NCI-H82 (cell line): ENCODE data around the gene ANKRD30B.
"Not testable (repeated sequence)": the region's sequence is repeated elsewhere in the genome, so short reads cannot be mapped to it uniquely, and the experiment has no call there.

ENCODE experiments used
- DNase-seq: peaks from one replicate; lab custom pipeline; 2025; lab: John Stamatoyannopoulos, UW

Gene ANKRD30B

DNA sequence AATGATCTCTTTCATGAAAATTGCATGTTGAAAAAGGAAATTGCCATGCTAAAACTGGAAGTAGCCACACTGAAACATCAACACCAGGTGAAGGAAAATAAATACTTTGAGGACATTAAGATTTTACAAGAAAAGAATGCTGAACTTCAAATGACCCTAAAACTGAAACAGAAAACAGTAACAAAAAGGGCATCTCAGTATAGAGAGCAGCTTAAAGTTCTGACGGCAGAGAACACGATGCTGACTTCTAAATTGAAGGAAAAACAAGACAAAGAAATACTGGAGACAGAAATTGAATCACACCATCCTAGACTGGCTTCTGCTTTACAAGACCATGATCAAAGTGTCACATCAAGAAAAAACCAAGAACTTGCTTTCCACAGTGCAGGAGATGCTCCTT lies 103.6 kb downstream of the ANKRD30B start:
- not testable (repeated sequence) for DNase-seq

DNA sequence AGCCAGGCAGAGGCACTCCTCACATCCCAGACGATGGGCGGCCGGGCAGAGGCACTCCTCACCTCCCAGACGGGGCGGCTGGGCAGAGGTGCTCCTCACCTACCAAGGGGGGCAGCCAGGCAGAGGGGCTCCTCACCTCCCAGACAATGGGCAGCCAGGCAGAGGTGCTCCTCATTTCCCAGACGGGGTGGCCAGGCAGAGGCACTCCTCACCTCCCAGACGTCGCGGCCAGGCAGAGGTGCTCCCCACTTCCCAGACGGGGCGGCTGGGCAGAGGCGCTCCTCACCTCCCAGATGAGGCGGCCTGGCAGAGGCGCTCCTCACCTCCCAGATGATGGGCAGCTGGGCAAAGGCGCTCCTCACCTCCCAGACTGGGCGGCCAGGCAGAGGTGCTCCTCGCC lies 107.7 kb downstream of the ANKRD30B start:
- DNase-seq = not testable (repeated sequence)

DNA sequence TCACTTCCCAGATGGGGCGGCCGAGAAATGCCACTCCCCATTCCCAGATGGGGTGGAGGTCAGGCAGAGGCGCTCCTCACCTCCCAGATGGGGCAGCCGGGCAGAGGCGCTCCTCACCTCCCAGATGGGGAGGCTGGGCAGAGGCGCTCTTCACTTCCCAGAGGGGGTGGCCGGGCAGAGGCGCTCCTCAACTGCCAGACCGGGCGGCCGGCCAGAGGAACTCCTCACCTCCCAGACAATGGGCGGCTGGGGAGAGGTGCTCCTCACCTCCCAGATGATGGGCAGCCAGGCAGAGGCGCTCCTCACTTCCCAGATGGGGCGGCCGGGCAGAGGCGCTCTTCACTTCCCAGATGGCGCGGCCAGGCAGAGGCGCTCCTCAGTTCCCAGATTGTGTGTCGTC lies 108.3 kb downstream of the ANKRD30B start:
- DNase-seq = not testable (repeated sequence)

DNA sequence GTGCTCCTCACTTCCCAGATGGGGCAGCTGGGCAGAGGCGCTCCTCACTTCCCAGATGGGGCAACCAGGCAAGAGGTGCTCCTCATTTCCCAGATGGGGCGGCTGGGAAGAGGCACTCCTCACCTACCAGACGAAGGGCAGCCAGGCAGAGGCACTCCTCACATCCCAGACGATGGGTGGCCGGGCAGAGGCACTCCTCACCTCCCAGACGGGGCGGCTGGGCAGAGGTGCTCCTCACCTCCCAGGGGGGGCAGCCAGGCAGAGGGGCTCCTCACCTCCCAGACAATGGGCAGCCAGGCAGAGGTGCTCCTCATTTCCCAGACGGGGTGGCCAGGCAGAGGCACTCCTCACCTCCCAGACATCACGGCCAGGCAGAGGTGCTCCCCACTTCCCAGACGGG lies 110.5 kb downstream of the ANKRD30B start:
- DNase-seq = not testable (repeated sequence)

DNA sequence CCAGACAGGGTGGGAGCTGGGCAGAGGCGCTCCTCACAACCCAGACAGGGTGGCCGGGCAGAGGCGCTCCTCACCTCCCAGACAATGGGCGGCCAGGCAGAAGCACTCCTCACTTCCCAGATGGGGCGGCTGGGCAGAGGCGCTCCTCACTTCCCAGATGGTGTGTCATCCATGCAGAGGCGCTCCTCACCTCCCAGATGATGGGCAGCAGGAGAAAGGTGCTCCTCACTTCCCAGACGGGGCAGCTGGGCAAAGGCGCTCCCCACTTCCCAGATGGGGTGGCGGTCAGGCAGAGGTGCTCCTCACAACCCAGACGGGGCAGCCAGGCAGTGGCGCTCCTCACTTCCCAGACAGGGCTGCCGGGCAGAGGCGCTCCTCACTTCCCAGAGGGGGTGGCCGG lies 112.0 kb downstream of the ANKRD30B start:
- not testable (repeated sequence) for DNase-seq

DNA sequence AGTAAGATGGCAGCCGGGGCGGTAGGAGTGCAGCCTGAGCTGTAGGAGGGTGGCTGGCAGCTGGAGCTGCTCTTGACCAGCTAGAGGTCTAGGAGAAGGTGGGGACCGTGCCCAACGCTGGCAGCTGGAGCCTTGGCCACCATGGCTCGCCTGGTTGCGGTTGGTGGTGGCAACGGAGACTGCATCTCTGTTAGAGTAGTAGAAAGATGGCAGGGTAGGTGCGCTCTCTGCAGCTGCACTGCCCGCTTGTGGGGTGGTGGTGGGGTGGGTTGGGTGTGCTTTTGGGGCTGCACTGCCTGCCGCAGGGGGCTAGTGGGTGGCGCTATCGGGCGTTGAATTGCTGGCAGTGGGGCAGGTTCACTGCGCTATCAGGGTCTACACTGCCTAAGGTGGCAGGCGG lies 118.5 kb downstream of the ANKRD30B start:
- DNase-seq = not testable (repeated sequence)

DNA sequence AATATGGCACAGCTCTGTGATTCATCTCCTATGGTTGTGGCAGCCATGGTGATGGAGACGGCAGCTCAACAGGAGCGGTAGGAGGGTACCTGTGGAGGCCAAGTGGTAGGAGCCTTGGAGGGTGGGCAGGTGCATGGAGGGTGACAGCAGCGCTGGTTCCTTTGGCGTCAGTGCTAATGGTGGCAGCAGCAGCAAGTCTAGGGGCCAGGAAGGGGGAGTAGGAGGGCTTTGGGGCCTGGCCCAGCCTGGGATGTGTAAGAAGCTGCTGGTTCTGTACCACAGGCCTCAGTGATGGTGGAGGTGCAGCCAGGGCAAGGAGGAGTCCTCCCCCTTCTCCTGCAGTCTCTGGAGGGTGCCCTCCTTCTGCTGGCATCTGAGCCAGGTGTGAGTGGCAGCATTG lies 120.0 kb downstream of the ANKRD30B start:
- not testable (repeated sequence) for DNase-seq

DNA sequence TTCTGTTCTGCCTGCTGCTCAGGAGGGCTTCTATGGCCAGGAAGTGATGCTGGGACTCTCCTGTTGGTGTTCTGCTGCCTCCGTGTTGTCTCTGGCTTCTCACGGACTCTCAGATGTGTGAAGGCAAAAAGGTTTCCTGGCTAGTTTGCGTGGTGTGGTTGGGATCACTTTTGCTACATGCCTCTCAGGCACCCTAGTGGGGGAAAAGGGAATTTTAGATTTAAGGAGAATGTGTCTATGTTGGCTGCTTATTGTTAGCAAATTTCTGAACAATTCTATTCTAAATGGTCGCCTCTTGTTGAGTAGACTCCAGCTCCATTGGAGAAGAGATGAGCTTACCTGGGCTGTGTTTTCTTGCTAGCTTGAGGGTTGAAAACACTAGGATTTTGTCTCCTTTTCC lies 120.9 kb downstream of the ANKRD30B start:
- DNase-seq = peak; percentile 2

DNA sequence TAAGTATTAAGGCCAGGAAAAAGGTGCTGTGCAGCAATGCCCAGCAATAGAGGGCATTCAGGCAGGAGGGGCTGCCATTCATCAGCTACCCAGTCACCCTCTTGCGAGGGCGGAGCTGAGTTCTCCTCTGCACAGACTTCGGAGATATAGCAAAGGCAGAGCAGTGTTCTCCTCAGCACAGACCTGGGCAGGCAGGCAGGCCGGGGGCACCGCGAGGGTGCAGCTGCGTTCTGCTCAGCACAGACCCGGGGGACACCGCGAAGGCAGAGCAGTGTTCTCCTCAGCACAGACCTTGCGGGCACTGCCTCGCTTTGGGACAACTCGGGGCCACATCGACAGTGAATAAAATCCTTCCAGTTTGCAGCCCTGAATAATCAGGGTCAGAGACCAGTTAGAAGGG lies 130.9 kb downstream of the ANKRD30B start:
- DNase-seq = not testable (repeated sequence)

DNA sequence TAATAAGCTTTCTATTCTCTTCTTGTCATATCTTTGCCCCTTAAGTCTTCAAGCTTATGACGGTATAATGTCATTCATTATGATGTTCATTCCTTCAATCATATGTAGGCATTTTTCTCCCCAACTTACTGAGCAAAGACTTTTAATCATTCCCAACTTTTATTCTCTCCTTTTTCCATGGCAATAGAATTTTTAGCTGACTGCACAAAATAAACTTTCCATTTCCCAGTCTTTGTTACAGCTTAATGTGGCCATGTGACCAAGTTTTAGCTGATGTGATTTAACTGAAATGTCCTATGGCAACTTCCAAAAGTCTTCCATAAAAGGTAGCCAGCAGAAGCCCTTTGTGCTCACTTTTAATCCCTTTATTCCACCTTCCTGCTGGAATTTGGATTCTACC lies 152.5 kb downstream of the ANKRD30B start:
- DNase-seq = no peak
